Superior temporal gyrus (tissue), 1 donor: Measurements from ENCODE around the gene SLC26A9.

Experiments
- DNase-seq: peaks from one replicate; pipeline ENCODE4 v3.0.0-alpha.2; 2016; ENCODE audit errors: extremely low spot score

The SLC26A9 gene

DNA sequence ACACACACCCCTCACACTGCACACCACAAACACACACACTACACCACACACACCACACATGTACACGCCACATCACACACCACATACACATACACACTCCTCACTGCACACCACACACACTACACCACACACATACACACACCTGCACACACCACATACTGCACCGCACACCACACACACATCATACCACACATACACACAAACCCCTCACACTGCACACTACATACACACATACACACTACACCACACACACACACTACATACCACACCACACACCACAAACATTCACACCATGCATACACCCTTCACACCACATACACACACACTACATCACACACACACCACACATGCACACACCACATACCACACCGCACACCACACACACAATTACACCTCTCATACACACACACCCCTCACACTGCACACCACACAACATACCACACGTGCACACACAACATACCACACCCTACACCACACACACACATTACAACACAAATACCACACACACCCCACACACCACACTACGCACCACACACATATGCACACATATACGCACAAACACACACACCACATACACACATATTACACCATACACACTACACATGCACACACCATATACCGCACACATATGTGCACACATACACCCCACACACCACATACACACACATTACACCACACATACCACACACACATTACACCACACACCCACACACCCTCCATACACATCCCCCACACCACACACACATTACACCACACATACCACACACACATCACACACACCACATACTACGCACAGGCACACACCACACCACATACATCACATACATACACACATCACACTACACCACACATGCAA, 30.3 kb upstream of the SLC26A9 start:
- no peak for DNase-seq

GRCh38 chr1:205972491-205973168, 29.4 kb upstream of the SLC26A9 start:
- no peak for DNase-seq

DNA sequence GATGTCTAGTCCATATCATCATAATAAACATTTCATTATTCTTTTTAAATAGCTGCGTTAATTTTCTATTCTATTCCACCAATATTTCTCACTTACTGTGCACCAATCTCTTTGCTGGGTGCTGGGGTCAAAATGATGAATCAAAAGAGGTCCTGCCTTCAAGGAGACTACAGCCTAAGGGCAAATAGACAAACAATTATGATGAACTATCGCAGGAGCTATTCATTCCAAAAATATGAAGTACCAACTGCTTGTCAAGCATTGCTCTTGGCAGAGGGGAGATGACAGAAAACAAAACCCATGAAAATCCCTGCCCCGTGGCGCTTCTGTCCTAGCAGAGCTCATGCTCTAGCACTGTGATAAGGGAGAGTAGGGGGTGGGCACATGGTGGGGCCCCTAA, 28.8 kb upstream of the SLC26A9 start:
- no peak for DNase-seq

GRCh38 chr1:205971082-205971481, 27.8 kb upstream of the SLC26A9 start:
- no peak for DNase-seq

DNA sequence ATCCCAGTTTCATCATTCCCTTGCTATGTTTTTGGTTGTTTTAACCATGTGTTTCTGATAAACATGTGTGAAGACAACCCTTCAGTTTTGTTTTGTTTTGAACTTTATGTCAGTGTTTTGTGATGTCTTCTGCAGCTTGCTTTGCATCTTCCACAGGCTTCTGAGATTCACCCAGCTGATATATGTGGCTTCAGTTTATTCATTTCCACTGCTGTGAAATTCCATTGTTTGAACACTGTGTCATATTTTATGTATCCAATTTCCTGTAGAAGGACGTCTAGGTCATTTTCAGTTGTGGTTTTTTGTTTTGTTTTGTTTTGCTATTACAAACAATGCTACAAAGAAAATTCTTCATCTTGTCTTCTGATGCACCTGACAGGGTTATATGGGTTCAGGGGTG, 27.2 kb upstream of the SLC26A9 start:
- DNase-seq, result no peak

DNA sequence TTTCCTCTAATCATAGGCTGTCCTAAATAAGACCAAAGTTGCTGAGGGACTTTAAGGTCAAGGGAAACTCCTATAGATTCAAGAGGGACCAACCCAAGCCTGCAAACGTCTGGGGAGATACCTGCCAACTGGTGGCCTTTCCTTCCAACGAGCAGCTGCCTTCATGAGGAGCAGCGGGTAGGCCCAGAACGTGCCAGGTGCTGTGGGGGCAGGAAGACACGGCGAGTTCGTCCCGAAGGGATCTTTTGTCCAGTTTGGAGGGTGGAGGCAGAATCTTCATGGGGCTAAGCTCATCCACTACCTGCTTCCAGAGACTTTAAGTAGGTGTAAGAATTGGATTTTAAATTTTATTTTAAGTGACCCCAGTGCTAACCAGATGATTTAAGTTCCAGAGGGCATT, 26.0 kb upstream of the SLC26A9 start:
- no peak for DNase-seq

GRCh38 chr1:205967554-205968335, 24.5 kb upstream of the SLC26A9 start:
- DNase-seq, result no peak

DNA sequence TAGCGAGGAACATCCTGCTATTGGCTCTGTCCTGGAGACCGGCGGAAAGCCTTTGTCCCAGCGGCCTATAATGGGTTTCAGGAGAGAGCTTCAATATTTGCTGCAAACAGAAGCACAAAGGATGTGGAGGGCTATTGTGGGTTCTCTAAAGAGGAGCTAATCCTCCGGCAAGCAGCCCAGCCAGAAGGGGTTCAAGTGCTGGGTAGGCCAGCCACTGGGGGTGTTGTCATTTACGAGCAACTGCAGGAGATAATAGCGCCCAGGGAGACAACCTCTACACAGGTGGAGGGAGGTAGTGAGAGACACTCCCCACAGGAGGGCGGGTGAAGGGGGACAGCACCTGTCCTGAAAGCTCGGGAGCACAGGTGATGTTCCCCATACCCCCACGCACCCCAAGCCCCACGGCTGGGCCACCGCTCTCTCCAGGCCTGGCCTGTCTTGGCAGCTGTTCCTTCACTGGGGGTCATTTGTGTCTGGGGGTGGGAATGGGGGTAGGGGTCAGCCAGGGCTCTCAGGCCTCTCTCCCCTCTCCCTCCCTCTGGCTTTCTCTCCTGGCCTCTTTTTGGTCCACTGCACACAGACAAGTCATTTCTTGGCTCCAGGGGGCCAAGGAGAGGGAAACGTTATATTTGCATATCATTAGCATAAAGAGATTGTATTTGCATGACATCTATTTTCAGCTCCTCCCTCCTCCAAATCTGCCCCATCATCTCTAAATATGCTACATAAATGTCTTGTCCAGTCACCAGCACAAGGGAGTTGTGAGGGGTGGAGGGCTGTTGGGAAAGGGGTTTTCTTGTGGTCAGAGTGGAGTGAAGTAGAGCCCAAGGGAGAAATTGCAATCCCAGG, 22.0 kb upstream of the SLC26A9 start:
- no peak for DNase-seq

DNA sequence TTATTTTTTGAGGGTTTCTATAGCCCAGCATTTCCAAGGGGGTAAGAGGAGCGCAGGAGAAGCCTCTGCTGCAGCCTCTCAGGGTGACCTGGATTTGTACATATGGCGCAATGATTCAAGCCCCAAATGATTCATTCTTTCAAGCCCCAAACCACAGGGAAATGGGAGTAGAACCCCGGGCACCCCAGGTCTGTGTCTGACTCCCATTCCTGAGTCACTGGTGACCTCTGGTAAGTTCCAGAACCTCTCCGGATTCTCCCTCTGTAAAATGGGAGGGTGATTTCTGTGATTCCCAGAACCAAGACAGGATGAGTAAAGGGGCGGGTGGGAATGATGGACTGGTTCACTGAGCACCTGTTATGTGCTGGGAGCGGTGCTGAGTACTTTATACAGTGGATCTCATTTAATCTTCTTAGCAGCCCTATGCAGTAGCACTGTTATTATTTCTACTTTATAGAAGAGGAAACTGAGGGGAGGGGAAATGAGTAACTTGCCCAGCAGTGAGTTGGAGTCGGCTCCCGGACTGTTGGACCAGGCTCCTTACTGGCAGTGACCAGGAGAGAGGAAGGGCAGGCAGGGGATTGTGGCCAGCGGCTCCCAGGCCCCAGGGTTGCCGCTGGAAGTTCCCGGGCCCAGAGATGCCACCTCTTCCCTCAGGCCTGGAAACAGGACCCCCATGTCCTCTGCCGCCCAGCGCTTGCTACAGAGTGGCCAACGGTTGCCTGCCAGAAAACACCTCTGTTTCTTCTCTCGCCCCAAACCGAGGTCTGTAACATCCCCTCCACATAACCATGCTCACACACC, 20.3 kb upstream of the SLC26A9 start:
- no peak for DNase-seq

- no peak for DNase-seq
Observed at GRCh38 chr1:205962821-205963221, 19.6 kb upstream of the SLC26A9 start.

- DNase-seq, result no peak
Observed at GRCh38 chr1:205961991-205962820, 18.9 kb upstream of the SLC26A9 start.

DNA sequence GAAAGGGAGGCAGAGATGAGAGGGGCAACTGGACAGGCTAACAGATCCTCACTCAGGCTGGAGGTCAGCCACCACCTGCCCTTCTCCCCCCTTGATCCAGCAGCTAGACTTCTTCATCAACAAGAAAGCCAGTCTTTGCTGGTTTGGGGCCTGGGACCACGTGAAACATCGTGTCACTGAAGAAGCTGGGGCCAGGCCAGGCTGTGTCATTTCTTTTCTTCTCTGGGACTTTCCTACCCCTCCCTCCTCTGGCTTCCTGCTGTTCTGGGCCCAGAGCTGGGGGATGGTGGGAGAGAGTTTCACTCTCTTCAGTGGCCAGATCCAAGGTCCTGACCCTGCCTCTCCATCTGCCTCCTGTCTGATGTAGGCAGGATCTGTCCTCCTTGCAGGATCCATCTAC, 18.1 kb upstream of the SLC26A9 start:
- DNase-seq, result no peak

DNA sequence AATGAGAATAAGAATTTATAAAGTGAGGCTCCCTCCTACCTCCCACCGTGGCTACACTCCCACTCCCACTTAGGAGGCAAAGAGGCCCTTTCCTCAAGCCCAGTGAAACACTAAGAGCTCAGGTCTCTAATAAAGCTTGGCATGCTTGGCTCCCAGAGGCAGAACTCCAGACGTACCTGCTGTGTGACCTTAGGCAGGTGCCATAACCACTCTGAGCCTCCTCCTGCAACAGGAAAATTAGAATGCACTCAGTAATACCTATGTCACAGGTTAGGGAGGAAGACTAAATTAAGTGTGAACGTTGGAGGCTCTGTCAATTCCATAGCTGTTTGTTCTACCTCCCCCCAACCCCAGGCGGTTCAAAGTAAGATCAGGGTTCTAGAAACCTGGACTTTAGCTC, 16.5 kb upstream of the SLC26A9 start:
- DNase-seq, result no peak

DNA sequence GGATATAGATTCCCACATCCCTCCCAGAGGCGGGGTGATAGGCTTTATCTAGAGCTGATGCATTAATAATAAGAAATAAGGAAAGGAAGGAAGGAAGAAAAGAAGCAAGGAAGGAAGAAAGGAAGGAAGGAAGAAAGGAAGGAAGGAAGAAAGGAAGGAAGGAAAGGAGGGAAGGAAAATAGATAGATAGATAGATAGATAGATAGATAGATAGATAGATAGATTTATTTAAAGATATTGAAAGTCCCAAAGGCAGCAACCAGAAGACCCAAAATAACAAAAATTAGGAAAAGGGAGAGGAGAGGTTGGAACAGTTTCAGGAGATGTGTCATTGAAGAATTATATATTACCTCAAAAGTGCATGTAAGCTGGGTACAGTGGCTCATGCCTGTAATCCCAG, 12.2 kb upstream of the SLC26A9 start:
- no peak for DNase-seq

DNA sequence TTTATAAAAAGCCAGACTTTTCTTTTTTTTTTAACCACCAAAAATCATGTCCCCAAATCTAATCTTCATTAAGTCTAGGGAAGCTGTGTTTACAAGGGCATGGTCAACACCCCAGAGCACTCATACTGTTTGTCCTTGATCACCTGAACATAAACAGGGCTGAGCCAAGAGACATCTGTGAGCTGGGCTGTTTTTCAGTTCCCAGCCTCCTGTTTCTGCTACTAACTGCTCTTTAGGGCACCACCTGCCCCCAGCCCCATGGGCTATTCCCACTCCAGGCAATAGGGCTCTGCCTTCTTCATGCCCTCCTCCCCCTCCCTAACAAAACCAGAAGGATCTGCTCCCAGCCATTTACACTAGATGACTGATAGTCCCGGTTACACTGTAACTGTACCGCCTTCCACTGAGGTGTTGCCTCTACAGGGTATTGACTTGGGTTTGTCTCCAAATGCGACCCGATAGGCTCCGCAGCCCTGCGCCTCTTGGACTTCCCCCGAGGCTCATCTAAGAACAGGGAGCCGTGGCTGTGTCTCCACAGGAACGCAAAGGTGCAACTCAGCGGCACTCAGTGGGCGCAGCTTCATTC, 11.7 kb upstream of the SLC26A9 start:
- DNase-seq, result no peak

- no peak for DNase-seq
Observed at GRCh38 chr1:205951746-205952145, 8.5 kb upstream of the SLC26A9 start.

DNA sequence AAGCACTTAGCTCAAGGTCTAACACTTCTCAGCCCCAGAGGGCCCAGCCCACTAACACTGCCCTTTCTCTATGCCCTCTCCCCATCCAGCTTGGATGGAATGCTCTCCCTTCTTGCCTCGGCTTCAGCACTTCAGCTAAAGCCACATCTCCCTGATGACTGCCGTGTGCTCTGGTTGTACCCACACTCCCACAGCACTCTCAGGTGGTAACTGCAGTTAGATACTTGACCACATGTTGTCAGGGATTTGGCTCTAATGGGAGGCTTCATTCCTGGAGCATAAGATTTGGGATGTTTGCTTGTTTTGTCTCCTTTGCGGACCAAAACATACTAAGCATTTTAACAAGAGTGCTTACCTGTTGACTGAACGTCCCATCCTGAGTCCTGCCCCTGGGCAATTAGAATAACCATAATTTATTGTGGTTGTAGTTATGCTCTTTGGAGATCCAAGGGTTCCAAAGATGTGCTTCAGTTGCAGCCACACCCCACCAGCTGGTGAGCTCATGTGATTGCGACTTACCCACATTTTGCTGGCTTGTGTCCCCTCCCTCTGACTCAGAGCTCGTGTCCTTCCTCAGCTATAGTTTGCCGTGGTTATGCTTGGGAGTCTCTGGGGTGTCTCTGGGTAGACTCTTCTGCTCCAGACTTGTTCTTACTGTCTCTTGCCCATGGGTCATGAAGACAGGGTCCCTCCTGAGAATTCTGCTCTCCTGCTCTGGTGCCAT, 7.7 kb upstream of the SLC26A9 start:
- no peak for DNase-seq

DNA sequence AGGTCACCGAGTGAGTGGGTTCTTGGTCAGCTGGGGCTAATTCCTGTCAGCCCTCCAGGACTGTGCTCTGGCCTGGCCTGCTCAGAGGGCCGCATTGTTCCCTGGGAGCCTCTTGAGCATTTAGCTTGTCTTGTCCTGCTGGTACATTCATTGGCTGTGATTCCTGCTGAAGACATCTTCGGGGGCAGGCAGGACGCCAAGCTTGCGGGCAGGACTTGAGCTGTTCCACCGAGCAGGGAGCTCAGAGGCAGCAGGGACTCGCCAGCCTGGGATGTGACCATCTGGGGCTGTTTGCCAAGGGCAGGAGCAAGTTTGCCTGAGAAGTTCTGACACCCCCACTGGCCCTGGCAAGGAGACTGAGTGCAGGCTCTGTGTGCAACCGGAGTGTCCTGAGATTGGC, 7.0 kb upstream of the SLC26A9 start:
- DNase-seq, result peak; percentile 24

- DNase-seq, result no peak
Observed at GRCh38 chr1:205949753-205950152, 6.5 kb upstream of the SLC26A9 start.
